Esophagus (tissue), 2 donors: Measurements from ENCODE around the gene NEB. TPM values are rescaled to one million over a fixed set of nuclear protein-coding genes. Genes with fewer than 3 reads are reported as not detected.
"Not testable (repeated sequence)": the region's sequence is repeated elsewhere in the genome, so short reads cannot be mapped to it uniquely, and the experiment has no call there.

Experiments
- H3K27ac ChIP-seq, 2 donors: one replicate each; pipeline ENCODE4 v1.5.1; 2013; ENCODE audit warnings: low read depth in 2 of 2, mild to moderate bottlenecking in 2 of 2, inconsistent platforms in 1 of 2, low read length in 1 of 2, moderate library complexity in 1 of 2
- H3K27me3 ChIP-seq, 2 donors: one replicate each; pipeline ENCODE4 v1.6.1; 2013; ENCODE audit warnings: low read length in 2 of 2, control low read depth in 1 of 2, mild to moderate bottlenecking in 1 of 2; ENCODE audit not compliant: insufficient read depth in 2 of 2, control insufficient read depth in 1 of 2
- H3K36me3 ChIP-seq, 2 donors: one replicate each; pipeline ENCODE4 v1.6.1; 2013; ENCODE audit warnings: low read length in 1 of 2; ENCODE audit not compliant: control insufficient read depth in 2 of 2, insufficient read depth in 2 of 2
- H3K4me1 ChIP-seq, 2 donors: one replicate each; pipeline ENCODE4 v1.6.1; 2013; ENCODE audit warnings: low read length in 1 of 2; ENCODE audit not compliant: control insufficient read depth in 2 of 2, insufficient read depth in 2 of 2
- H3K4me3 ChIP-seq, 2 donors: one replicate each; pipeline ENCODE4 v1.5.1; 2013; ENCODE audit warnings: low read length in 2 of 2, mild to moderate bottlenecking in 2 of 2, low read depth in 1 of 2, moderate library complexity in 1 of 2
- H3K9me3 ChIP-seq, 2 donors: one replicate each; pipeline ENCODE4 v1.6.1; 2013; ENCODE audit warnings: mild to moderate bottlenecking in 2 of 2, low read depth in 1 of 2, low read length in 1 of 2, moderate library complexity in 1 of 2; ENCODE audit not compliant: control insufficient read depth in 2 of 2, insufficient read depth in 1 of 2
- WGBS, 2 donors: extraction: QIAGEN DNeasy Blood & Tissue Kit; methylation state at CpG; one replicate each; pipeline ENCODE4 v1.1.7; 2013; 5-methylcytosine and 5-hydroxymethylcytosine counted together
- polyA plus RNA-seq, 2 donors: library from polyadenylated mRNA; stranded (reverse); fragments of 200-250 nt; gene quantifications; one replicate each; pipeline ENCODE4 v1.2.3, GENCODE V29; 2013
- donor health status: healthy with polysubstance abuse.
- donor health status: Bipolar disorder and iron deficiency.

The NEB gene
- polyA plus RNA-seq, 2 donors, result 0.33 to 0.49 TPM

GRCh38 chr2:151713291-151713903 lies 20.9 kb downstream of the NEB start:
- no peaks in the 10 kb centered on the region for H3K36me3 ChIP-seq
- H3K27me3 ChIP-seq, result no peaks in the 10 kb centered on the region
- H3K4me3 ChIP-seq, result no peak overlapping the region
- no peak overlapping the region for H3K27ac ChIP-seq
- 71 to 86% methylated on average over 2 of the region's 2 CpGs for WGBS, 2 donors
- H3K9me3 ChIP-seq, result no peaks in the 10 kb centered on the region
- no peaks in the 10 kb centered on the region for H3K4me1 ChIP-seq

GRCh38 chr2:151711025-151711424 lies 23.3 kb downstream of the NEB start:
- H3K4me3 ChIP-seq, result no peak overlapping the region
- H3K4me1 ChIP-seq, result no peaks in the 10 kb centered on the region
- no peaks in the 10 kb centered on the region for H3K9me3 ChIP-seq
- no peaks in the 10 kb centered on the region for H3K27me3 ChIP-seq
- no peak overlapping the region for H3K27ac ChIP-seq
- 86 to 88% methylated on average over 1 of the region's 1 CpG for WGBS, 2 donors
- H3K36me3 ChIP-seq, result no peaks in the 10 kb centered on the region

GRCh38 chr2:151708788-151709187 lies 25.5 kb downstream of the NEB start:
- Histone ChIP-seq H3K27ac (no peak overlapping the region), H3K27me3 (no peaks in the 10 kb centered on the region), H3K36me3 (no peaks in the 10 kb centered on the region), H3K4me1 (no peaks in the 10 kb centered on the region), H3K9me3 (no peaks in the 10 kb centered on the region), H3K4me3 (no peak overlapping the region)
- WGBS, 2 donors, result 86 to 90% methylated on average over 6 of the region's 6 CpGs

GRCh38 chr2:151707857-151708256 lies 26.4 kb downstream of the NEB start:
- no peaks in the 10 kb centered on the region for H3K36me3 ChIP-seq
- no peaks in the 10 kb centered on the region for H3K4me1 ChIP-seq
- H3K27me3 ChIP-seq, result no peaks in the 10 kb centered on the region
- no peak overlapping the region for H3K27ac ChIP-seq
- no peak overlapping the region for H3K4me3 ChIP-seq
- H3K9me3 ChIP-seq, result no peaks in the 10 kb centered on the region
- 52 to 53% methylated on average over 4 of the region's 4 CpGs for WGBS, 2 donors

GRCh38 chr2:151704480-151704961 lies 29.8 kb downstream of the NEB start:
- WGBS, 2 donors, result 92 to 94% methylated on average over 22 to 29 of the region's 29 CpGs
- not testable (repeated sequence) for H3K4me1 ChIP-seq, H3K27ac ChIP-seq, H3K27me3 ChIP-seq, H3K4me3 ChIP-seq, H3K9me3 ChIP-seq, H3K36me3 ChIP-seq

GRCh38 chr2:151698134-151698533 lies 36.1 kb downstream of the NEB start:
- not testable (repeated sequence) for H3K36me3 ChIP-seq, H3K27ac ChIP-seq, H3K4me1 ChIP-seq, H3K4me3 ChIP-seq, H3K9me3 ChIP-seq, H3K27me3 ChIP-seq

GRCh38 chr2:151695778-151696177 lies 38.5 kb downstream of the NEB start:
- no peaks in the 10 kb centered on the region for H3K4me1 ChIP-seq
- WGBS, 2 donors, result 83 to 93% methylated on average over 3 of the region's 3 CpGs
- no peak overlapping the region for H3K4me3 ChIP-seq

GRCh38 chr2:151691631-151692030 lies 42.6 kb downstream of the NEB start:
- Histone ChIP-seq H3K4me3 (no peak overlapping the region), H3K27me3 (peaks cover 0 to 2% of the 10 kb centered on the region in 2 donors), H3K9me3 (no peaks in the 10 kb centered on the region), H3K36me3 (no peaks in the 10 kb centered on the region), H3K4me1 (no peaks in the 10 kb centered on the region), H3K27ac (no peak overlapping the region)
- WGBS, 2 donors, result 87 to 94% methylated on average over 1 of the region's 1 CpG

More at GRCh38 chr2:151695778-151696177, 38.5 kb downstream of the NEB start:
- H3K27me3 ChIP-seq, result peaks cover 0 to 2% of the 10 kb centered on the region in 2 donors
- no peak overlapping the region for H3K27ac ChIP-seq
- no peaks in the 10 kb centered on the region for H3K36me3 ChIP-seq
- no peaks in the 10 kb centered on the region for H3K9me3 ChIP-seq

GRCh38 chr2:151688719-151689118 lies 45.6 kb downstream of the NEB start:
- H3K27ac ChIP-seq, result no peak overlapping the region
- no peak overlapping the region for H3K4me3 ChIP-seq
- H3K27me3 ChIP-seq, result peaks cover 0 to 2% of the 10 kb centered on the region in 2 donors
- no peaks in the 10 kb centered on the region for H3K4me1 ChIP-seq
- H3K36me3 ChIP-seq, result no peaks in the 10 kb centered on the region
- H3K9me3 ChIP-seq, result no peaks in the 10 kb centered on the region
- 81% methylated on average over 2 of the region's 2 CpGs for WGBS, 2 donors

- Histone ChIP-seq H3K27me3 (no peaks in the 10 kb centered on the region), H3K27ac (no peak overlapping the region)
- WGBS, 2 donors, result 60 to 64% methylated on average over 4 of the region's 4 CpGs
These were observed 51.7 kb downstream of the NEB start for GRCh38 chr2:151682459-151683003.

More at GRCh38 chr2:151682459-151683003, 51.7 kb downstream of the NEB start:
- Histone ChIP-seq H3K4me3 (no peak overlapping the region), H3K4me1 (no peaks in the 10 kb centered on the region), H3K36me3 (no peaks in the 10 kb centered on the region), H3K9me3 (no peaks in the 10 kb centered on the region)
